GM19452 (cell line): ENCODE measurements around the gene RALGAPA2.

ENCODE experiments used
- ATAC-seq: cut with Tn5 transposase; IDR thresholded peaks from one replicate; pipeline ENCODE4 v1.9.1; 2021; ENCODE audit not compliant: unreplicated experiment

RALGAPA2 gene

GRCh38 chr20:20712474-20713243 lies at the start of gene RALGAPA2:
Gene RALGAPA2 (minus strand): TSS chr20:20712644. CDS start chr20:20712480, 164 bp downstream.
- ATAC-seq, result peak; percentile 91

DNA sequence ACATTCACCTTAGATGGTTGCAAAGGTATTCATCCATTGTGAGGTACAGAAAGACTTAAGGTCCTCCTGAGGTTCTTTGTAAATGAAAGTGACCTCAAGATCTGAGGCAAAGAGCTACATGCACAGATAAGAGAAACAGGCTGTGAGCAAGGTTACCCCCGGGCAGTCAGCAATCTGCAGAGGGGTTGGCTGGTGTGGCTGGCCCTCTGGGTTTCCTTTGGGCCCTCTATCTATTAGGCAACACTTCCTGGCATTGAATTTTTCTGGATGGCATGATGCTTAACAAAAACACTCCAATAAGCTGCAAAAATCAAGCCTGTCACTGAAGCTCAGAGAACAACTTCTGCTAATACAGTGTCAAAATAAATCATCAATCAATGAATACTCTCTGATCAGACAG lies 48.9 kb upstream of the RALGAPA2 start:
- no peak for ATAC-seq

GRCh38 chr20:20759132-20759531 lies 46.7 kb upstream of the RALGAPA2 start:
- no peak for ATAC-seq

- ATAC-seq, result no peak
Observed at GRCh38 chr20:20755674-20756319, 43.4 kb upstream of the RALGAPA2 start.

- no peak for ATAC-seq
Observed at GRCh38 chr20:20755231-20755630, 42.8 kb upstream of the RALGAPA2 start.

GRCh38 chr20:20754714-20755113 lies 42.3 kb upstream of the RALGAPA2 start:
- ATAC-seq, result no peak

- no peak for ATAC-seq
Observed at GRCh38 chr20:20752712-20753111, 40.3 kb upstream of the RALGAPA2 start.

DNA sequence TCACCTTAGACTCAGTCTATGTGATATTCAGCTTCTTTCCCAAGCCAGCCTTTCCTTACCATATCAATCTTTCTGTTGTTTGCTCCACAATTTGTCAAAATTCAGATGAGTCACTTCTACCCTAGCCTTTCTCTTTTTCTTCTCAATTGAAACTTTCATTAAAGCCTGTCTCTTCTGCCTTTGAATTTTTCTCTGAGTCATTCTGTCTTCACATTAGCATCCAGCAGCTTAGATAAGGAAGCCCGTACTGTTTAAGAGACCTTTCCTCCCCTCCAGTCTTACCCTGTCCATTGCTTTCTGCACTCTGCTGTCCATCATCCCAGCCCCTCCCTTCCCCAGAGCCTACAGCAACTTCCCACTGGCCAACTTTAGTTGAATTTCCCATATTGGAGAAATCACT lies 34.9 kb upstream of the RALGAPA2 start:
- no peak for ATAC-seq

DNA sequence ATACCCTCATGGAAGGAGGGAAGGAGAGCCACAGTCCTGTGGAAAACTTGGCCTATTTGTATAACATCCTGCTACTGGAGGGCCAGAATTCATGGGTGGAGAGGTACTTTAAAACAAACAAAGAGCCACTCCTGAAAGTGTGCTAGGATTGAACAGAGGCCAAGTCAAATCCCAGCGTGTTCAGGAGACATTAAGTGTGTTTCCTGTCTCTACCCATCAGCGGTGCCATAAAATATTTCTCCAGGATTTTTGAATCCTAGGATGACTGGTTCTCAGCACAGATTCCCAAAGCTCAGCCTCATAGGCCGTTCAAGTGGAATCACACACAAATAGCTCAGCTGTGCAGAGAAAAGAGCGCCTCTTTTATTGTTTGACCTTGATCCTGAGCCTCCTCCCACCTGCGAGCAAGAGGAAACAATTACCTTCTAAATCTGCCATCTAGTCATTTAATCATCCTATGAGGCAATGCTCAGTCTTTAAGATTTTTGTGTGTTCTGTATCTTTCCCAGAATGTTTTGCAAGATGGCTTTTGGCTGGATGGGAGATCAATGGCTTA lies 31.8 kb upstream of the RALGAPA2 start:
- no peak for ATAC-seq

DNA sequence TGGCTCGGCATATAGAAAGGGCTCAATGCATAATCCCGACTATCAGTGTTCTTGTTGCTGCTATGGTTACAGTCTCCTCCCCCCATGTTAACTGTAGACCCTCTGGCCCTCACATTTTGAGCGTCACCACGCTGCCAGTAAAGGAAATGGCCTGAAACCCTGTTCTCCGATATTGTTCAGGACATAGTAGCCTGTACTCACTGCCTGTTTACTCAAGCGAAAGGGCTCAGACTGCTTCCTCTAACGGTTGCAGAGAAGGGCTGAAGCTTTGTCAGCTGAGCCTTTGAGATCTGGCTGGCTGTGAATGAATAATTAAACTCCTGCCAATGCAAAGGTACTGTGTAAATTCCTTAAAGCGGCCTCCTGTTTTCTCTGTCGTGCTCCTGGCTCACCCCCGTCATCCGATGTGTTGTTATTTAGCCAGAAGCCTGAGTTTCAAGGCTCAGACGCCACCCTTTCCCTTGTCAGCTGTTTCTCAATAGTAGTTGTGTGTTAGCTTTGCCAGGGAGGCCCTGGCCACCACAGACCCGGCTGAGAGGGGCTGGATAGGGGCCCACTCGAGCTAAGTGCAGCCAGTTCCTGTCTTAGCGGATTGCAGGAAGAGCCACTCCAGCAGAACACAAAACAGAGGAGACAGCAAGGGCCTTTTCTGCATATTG lies 31.2 kb upstream of the RALGAPA2 start:
- ATAC-seq, result no peak

GRCh38 chr20:20741087-20742045 lies 28.9 kb upstream of the RALGAPA2 start:
- ATAC-seq, result no peak

DNA sequence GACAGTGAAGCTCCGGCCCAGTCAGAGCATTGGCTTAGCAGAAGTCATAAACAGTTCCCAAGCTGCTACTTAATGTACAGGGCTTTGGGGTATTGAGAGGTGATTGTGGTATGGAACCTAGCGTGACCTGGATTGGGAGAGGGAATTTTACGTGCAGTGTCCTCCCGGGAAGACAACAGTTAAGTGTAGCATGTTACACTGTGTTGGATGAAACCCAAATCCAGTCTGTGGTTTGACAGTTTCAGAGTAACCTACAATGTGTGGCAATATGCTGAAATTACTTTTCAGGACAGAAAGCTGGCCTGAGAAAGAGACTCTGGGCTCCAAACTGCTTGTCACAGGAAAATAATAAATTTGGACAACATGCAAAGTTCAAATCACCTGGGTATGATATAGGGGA lies 28.1 kb upstream of the RALGAPA2 start:
- ATAC-seq, result no peak

- no peak for ATAC-seq
Observed at GRCh38 chr20:20737158-20737557, 24.7 kb upstream of the RALGAPA2 start.

- ATAC-seq, result no peak
Observed at GRCh38 chr20:20736303-20736702, 23.9 kb upstream of the RALGAPA2 start.

- ATAC-seq, result no peak
Observed at GRCh38 chr20:20734475-20734948, 22.1 kb upstream of the RALGAPA2 start.

GRCh38 chr20:20733943-20734342 lies 21.5 kb upstream of the RALGAPA2 start:
- no peak for ATAC-seq

- no peak for ATAC-seq
Observed at GRCh38 chr20:20732641-20733040, 20.2 kb upstream of the RALGAPA2 start.

DNA sequence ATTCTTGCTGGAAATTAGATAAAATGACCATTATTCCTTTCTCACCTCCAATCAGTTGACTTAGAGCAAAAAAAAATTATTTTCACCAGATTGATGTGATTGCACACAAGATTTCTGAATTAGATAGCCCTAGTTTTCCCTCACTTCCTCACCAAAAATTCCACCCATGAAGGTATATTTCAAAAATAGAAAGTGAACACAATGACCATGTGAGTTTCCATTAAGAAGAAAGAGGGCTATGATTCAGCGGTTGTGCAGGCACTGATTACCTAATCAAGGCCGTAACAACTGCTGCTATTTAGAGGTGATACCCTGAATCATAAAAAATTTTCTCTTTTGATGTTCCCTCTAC lies 19.5 kb upstream of the RALGAPA2 start:
- ATAC-seq, result no peak

- no peak for ATAC-seq
Observed at GRCh38 chr20:20731000-20731944, 18.8 kb upstream of the RALGAPA2 start.
